ENCODE results near the gene DMRT3.
"Not testable (repeated sequence)": the region's sequence is repeated elsewhere in the genome, so short reads cannot be mapped to it uniquely, and the experiment has no call there.

DMRT3 gene

DNA sequence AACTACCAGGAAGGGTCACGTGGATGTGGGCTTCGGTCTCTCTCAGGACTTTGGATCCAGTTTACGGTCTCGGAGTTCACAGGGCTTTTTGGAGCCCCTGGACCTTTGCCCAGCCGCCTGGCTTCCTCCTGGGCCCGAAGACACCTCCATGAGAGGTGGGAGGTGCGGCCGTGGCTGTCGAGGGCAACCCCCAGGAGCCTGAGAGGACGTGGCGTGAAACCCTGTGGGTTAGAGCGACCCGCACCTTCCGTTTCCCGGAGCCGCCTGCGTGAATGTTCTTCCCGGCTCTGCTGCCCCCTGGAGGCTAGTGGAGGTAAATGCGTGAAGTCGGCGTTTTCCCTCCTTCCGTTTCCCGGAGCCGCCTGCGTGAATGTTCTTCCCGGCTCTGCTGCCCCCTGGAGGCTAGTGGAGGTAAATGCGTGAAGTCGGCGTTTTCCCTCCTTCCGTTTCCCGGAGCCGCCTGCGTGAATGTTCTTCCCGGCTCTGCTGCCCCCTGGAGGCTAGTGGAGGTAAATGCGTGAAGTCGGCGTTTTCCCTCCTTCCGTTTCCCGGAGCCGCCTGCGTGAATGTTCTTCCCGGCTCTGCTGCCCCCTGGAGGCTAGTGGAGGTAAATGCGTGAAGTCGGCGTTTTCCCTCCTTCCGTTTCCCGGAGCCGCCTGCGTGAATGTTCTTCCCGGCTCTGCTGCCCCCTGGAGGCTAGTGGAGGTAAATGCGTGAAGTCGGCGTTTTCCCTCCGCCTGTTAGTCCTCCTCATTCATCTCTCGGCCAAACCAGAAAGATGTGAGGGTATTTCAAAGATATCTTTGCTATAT is 22.1 kb downstream of the DMRT3 start:
- not testable (repeated sequence) for DNase-seq (ENCODE audit: low read depth in 2 of 2)

- DNase-seq (ENCODE audit: low read depth in 2 of 2) = no peak
These were observed 25.4 kb downstream of the DMRT3 start for GRCh38 chr9:1001838-1002237.

DNA sequence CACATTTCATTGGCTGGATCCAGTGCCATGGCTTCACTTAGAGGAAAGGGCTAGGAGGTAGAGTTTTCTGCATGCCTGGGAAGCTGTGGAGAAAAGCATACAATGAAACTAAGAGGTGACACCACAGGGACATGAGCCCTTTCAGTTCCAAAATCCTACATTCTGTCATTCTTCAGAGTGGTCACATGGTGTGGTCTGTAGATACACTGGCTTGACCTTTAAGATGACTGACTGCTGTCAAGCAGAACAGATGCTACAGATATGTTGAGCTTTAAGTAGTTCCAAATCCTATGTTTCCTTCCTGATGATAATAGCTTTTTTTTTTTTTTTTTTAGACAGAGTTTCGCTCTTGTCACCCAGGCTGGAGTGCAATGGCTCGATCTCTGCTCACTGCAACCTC is 26.2 kb downstream of the DMRT3 start:
- no peak for DNase-seq (ENCODE audit: low read depth in 2 of 2)

GRCh38 chr9:1005043-1005667 is 28.7 kb downstream of the DMRT3 start:
- no peak for DNase-seq (ENCODE audit: low read depth in 2 of 2)

DNA sequence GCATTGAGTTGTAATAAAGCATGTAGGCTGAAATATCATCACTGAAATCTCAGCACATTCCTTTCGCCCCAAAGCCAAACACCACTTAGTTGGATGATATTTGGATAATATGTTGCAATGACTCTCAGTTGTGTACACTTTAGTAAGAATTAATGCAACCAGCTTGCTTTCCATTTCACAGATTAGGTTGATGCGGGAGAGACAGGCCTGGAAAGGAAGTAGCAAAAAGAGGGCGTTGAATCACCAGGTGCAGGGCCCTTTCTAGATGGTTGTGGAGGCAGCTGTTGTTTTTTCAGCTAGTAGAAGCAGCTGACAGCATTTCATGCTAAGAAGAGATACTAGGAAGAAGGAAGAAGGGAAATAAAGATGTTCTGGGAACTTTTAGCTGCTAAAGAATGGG is 30.9 kb downstream of the DMRT3 start:
- DNase-seq (ENCODE audit: low read depth in 2 of 2) = no peak

DNA sequence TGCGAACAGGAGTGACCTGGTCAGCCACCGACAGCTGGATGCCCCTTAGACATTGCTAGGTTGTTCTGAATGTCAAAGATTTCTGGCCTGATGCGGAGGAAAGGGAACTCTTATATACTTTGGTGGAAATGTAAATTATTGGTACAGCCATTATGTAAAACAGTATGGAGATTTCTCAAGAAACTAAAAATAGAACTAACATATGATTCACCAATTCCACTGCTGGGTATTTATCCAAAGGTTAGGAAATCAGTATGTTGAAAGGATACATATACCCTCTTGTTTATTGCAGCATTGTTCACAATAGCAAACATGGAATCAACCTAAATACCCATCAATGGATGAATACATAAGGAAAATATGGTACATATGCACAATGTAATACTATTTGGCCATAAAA is 31.8 kb downstream of the DMRT3 start:
- no peak for DNase-seq (ENCODE audit: low read depth in 2 of 2)

DNA sequence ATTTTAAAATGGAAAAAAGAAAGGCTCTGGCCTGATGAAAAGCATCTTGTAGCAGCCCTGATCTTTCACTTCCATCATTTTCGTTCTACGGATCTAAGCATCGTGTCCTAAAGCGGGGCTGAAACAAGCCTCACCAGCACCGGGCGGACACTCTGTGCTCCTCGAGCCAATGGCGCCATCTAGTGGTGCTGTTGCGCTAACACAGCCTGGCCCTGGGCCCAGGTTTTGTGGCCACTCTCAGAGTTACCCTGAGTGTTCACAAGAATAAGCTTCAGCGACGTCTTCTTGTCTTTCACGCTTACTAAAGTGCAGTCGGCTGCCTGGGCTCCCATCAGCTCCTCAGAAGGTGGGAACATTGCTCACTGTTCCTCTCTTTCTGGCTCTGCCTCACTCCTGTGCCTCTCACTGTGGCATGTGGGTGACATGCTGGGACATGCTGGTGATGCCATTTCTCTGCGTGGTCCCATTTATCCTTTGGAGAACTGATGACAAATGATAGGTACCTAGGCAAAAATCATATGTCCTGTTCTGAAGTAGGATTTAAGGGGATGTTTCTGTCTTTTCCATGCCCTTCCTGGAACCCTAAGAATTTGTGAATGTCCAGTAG is 32.7 kb downstream of the DMRT3 start:
- peak; percentile 49 to 72 for DNase-seq (ENCODE audit: low read depth in 2 of 2)

- DNase-seq (ENCODE audit: low read depth in 2 of 2) = no peak
These were observed 36.6 kb downstream of the DMRT3 start for GRCh38 chr9:1013021-1013420.

GRCh38 chr9:1014225-1014624 is 37.8 kb downstream of the DMRT3 start:
- DNase-seq (ENCODE audit: low read depth in 2 of 2) = no peak

DNA sequence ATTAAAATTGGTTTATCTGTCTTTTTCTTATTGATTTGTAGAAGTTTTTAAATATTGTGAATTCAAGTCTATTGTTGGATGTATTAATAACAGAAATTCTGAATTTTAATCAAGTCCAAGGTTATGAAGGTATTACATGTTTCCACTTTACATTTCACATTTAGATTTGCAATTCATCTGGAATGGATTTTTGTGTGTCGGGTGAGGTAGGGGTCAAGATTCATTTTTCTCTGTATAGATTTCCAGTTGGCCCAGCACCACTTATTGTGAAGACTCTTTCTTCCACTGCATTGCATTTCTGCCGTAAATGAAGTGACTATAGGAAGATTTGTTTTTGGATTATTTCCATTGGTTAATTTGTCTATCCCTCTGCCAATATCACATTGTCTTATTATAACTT is 38.2 kb downstream of the DMRT3 start:
- DNase-seq (ENCODE audit: low read depth in 2 of 2) = no peak

DNA sequence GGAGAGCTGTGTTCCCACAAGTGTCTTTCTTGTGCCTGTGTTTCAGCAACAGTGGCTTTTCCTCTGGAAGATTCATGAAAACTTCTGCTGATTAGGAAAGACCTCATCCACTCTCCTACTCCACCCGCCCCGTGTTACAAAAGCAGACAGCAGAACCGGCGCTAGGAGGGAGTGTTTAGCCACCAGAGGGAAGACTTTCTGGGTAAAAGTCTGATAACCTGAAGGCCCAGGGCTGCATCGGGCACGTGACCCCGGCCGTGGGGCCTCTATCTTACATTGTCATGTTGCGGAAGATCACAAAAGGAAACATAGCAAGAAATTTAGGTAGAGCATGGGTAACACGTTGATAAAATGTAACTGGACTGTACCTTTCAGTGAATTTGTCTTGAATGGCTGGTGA is 41.7 kb downstream of the DMRT3 start:
- DNase-seq (ENCODE audit: low read depth in 2 of 2) = no peak

- DNase-seq (ENCODE audit: low read depth in 2 of 2) = no peak
These were observed 47.7 kb downstream of the DMRT3 start for GRCh38 chr9:1024112-1024511.

DNA sequence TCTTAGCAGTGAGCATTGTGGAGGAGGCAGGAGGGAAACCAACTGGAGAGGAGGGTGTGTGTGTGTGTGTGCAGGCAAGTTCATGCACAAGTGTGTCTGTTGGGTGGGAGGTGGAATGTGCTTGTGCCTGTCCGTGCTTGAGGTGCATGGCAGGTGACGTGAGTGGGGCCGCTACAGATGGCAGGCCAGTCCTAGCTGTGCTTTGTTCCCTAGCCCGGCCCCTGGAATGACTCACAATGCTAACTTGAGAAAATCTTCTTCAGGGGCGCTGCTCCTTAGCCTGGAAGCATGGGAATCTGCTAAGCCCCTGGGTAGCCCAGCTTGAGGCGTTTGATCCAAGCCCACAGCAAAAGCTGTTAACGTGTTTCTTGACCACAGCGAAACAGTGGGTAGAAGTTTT is 48.7 kb downstream of the DMRT3 start:
- no peak for DNase-seq (ENCODE audit: low read depth in 2 of 2)

GRCh38 chr9:1026219-1026618 is 49.8 kb downstream of the DMRT3 start:
- DNase-seq (ENCODE audit: low read depth in 2 of 2) = no peak

DNA sequence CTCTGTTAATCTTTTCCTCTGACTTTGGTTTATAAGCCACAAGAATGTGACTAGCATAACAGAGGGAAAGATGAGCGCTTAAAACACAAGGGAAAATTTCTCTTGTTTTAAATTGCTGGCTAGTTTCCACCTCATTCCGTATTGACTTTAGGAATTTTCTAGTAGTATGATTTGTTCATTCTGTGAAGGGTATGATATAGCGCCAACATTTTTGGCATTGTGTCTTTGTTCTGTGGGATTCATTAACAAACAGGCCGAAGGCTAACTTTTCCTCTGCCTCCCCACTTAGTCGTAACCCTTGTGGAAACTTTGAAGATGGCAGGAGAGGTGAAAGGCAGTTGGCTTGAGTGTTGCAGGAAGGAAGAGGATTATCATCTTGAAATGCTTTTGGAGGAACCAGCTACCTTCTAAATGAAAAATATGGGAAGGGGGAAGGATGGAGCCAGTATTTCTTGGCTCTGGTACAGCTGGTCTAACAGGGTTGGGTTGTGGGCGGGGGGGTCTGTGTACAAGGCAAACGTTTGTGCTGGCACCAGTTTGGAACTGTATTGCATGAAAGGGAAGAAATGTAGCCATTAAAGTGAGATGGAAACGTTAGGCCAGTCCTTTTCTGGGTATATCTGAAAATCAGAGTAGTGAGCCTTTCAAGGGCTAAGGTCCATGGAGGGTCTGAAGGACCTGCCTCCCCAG is 52.2 kb downstream of the DMRT3 start:
- DNase-seq (ENCODE audit: low read depth in 2 of 2) = no peak

- DNase-seq (ENCODE audit: low read depth in 2 of 2) = no peak
These were observed 55.6 kb downstream of the DMRT3 start for GRCh38 chr9:1031951-1032601.

- no peak for DNase-seq (ENCODE audit: low read depth in 2 of 2)
These were observed 57.8 kb downstream of the DMRT3 start for GRCh38 chr9:1034271-1034670.

DNA sequence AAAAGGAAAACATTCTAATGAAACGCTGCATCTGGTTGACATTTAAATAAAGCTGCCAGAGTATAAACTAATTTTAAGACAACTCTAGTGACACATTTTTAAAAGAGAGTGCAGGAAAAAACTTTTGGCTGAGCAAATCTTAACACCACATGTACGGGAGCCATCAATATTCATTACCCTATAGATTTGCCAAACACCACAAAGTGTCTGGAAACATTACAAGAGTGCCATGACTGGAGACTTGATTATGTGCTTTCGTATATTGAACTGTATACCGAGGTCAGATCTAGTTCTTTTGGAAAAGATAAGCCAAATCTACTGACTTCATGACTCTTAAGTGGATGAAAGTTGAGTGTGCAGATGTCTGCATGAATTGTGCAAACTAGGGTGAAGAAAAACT is 63.1 kb downstream of the DMRT3 start:
- DNase-seq (ENCODE audit: low read depth in 2 of 2) = no peak
